Measurements from ENCODE around the gene SLC6A1.

The SLC6A1 gene

DNA sequence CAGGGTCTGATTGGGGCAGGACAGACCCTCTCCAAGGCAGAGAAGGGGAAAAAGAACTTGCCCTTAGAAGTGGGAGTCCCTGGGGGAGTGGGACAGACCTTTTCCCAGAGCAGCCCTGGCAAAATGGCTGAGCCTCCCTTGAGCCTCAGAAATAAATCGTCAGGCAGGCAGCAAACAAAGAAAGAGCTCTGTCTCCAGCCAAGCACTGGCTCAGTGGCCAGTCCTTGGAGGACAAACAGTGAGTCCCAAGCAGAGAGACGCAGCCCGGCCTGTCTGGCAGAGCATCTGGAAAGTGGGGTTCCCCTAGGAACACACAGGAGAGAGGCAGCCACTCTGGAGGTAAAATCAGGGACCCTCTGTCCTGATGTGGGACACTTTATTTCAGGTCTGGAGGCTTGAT lies 1.8 kb downstream of the SLC6A1 start:
- Histone ChIP-seq H3K36me3 (ENCODE audit: control insufficient read depth in 2 of 2, insufficient read depth in 2 of 2, low read length in 2 of 2) (no peaks in the 10 kb centered on the region), H3K9me3 (ENCODE audit: control insufficient read depth in 2 of 2, low read length in 2 of 2) (no peaks in the 10 kb centered on the region), H3K27me3 (ENCODE audit: control insufficient read depth in 1 of 2, insufficient read depth in 2 of 2, low read length in 2 of 2) (peaks cover 34 to 52% of the 10 kb centered on the region in 2 donors), H3K4me3 (ENCODE audit: low read length in 2 of 2) (no peak overlapping the region), H3K27ac (ENCODE audit: low read length) (no peak overlapping the region), H3K9ac (ENCODE audit: low read length in 2 of 2) (no peak overlapping the region), H3K4me1 (ENCODE audit: control insufficient read depth, insufficient read depth, low read length) (peaks cover 11% of the 10 kb centered on the region)

DNA sequence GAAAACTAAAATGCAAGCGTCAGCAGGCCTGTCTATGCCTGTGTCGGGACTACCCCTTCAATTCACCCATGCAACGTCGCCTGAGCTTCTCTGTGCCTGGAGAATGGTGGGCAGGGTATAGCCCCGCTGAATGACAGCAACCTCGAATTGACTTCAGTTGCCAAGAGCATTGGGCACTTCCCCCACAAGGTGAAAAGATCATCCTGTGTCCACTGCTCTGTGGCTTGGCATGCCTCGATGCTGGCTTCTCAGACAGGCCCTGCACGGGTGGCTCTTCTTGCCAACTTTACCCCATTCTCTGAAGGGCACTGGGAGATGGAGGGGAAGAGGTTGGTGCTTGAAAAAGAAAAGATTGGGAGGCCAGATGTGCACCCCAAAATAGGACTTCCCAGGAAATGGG lies 3.3 kb downstream of the SLC6A1 start:
- peaks cover 11% of the 10 kb centered on the region for H3K4me1 ChIP-seq (ENCODE audit: control insufficient read depth, insufficient read depth, low read length)
- no peaks in the 10 kb centered on the region for H3K36me3 ChIP-seq (ENCODE audit: control insufficient read depth in 2 of 2, insufficient read depth in 2 of 2, low read length in 2 of 2)
- peaks cover 40 to 60% of the 10 kb centered on the region in 2 donors for H3K27me3 ChIP-seq (ENCODE audit: control insufficient read depth in 1 of 2, insufficient read depth in 2 of 2, low read length in 2 of 2)
- no peak overlapping the region for H3K4me3 ChIP-seq (ENCODE audit: low read length in 2 of 2)
- H3K9ac ChIP-seq (ENCODE audit: low read length in 2 of 2) = no peak overlapping the region
- H3K9me3 ChIP-seq (ENCODE audit: control insufficient read depth in 2 of 2, low read length in 2 of 2) = no peaks in the 10 kb centered on the region
- H3K27ac ChIP-seq (ENCODE audit: low read length) = no peak overlapping the region

DNA sequence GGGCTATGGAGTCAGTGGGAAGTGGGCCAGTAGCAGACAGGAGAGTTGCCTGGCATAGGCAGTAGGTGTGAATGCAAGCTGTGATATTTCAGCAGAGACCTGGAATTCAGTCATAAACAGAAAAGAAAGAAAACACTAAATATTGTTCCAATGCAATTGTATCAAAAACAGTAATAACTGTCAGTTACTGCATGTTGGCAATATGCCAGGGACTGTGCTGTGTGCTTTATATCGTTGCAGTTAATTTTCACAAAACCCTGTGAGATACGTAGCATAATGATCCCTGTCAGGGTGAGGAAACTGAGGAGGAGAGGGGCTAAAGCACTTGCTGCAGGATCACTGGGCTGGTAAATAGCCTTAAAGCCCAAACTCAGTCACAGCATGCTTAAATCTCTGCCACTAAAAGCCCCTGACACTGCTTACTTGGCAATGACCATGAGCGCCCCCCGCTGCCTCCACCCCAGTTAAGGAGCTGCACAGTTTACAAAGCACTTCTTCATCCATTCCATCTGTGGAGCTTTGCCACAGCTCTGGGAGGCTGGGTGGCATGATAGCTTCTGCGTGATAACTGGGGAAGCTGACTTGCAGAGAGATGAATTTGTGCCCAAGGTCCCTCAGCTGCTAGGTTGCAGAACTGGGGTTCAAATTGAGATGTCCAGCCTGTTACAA lies 3.9 kb downstream of the SLC6A1 start:
- Histone ChIP-seq H3K9ac (ENCODE audit: low read length in 2 of 2) (no peak overlapping the region), H3K27ac (ENCODE audit: low read length) (no peak overlapping the region), H3K4me1 (ENCODE audit: control insufficient read depth, insufficient read depth, low read length) (peaks cover 11% of the 10 kb centered on the region), H3K9me3 (ENCODE audit: control insufficient read depth in 2 of 2, low read length in 2 of 2) (no peaks in the 10 kb centered on the region), H3K36me3 (ENCODE audit: control insufficient read depth in 2 of 2, insufficient read depth in 2 of 2, low read length in 2 of 2) (no peaks in the 10 kb centered on the region), H3K4me3 (ENCODE audit: low read length in 2 of 2) (no peak overlapping the region), H3K27me3 (ENCODE audit: control insufficient read depth in 1 of 2, insufficient read depth in 2 of 2, low read length in 2 of 2) (peaks cover 45 to 61% of the 10 kb centered on the region in 2 donors)

DNA sequence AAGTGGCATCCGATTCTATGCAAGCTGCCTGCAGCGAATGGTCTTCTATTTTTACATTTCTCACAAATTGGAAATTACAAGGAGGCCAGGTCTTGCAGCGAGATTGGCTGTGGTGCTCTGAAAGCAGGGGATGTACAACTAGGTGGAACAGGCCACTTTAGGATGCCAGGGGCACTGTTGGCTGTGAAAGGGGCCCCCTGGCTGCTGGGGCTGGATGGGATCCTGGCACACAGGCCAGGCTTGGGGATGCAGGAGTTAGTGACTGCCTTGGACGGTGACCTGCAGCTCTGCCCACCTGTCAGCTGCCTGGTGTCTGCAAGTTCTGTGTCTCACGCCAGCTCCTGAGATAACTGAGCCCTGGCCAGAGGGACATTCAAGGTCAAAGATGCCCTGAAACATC lies 4.6 kb downstream of the SLC6A1 start:
- no peak overlapping the region for H3K27ac ChIP-seq (ENCODE audit: low read length)
- H3K9ac ChIP-seq (ENCODE audit: low read length in 2 of 2) = no peak overlapping the region
- no peaks in the 10 kb centered on the region for H3K9me3 ChIP-seq (ENCODE audit: control insufficient read depth in 2 of 2, low read length in 2 of 2)
- peaks cover 51 to 58% of the 10 kb centered on the region in 2 donors for H3K27me3 ChIP-seq (ENCODE audit: control insufficient read depth in 1 of 2, insufficient read depth in 2 of 2, low read length in 2 of 2)
- H3K36me3 ChIP-seq (ENCODE audit: control insufficient read depth in 2 of 2, insufficient read depth in 2 of 2, low read length in 2 of 2) = no peaks in the 10 kb centered on the region
- no peak overlapping the region for H3K4me3 ChIP-seq (ENCODE audit: low read length in 2 of 2)
- H3K4me1 ChIP-seq (ENCODE audit: control insufficient read depth, insufficient read depth, low read length) = peaks cover 8% of the 10 kb centered on the region

DNA sequence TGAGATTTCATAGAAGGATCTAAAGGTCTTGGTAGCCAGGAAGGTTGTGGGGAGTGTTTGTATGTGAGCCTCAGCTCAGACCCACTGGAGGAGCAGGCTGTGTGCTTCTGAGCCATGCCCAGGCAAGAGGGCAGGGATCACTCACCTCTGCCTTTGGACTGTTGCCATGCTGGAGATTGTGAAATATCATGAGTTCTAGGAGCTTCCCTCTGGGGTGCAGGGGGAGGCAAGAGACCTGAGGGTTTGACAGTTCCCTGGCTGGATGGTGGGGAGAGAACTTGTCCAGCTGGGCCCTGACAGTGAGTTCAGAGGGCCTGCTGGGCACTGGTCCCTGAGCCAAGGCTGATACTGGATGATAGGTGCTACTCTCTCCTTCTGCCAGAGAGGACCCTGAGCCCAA lies 6.0 kb downstream of the SLC6A1 start:
- Histone ChIP-seq H3K27me3 (ENCODE audit: control insufficient read depth in 1 of 2, insufficient read depth in 2 of 2, low read length in 2 of 2) (peaks cover 46 to 55% of the 10 kb centered on the region in 2 donors), H3K4me1 (ENCODE audit: control insufficient read depth, insufficient read depth, low read length) (peaks cover 3% of the 10 kb centered on the region), H3K4me3 (ENCODE audit: low read length in 2 of 2) (no peak overlapping the region), H3K36me3 (ENCODE audit: control insufficient read depth in 2 of 2, insufficient read depth in 2 of 2, low read length in 2 of 2) (no peaks in the 10 kb centered on the region), H3K27ac (ENCODE audit: low read length) (no peak overlapping the region), H3K9me3 (ENCODE audit: control insufficient read depth in 2 of 2, low read length in 2 of 2) (no peaks in the 10 kb centered on the region), H3K9ac (ENCODE audit: low read length in 2 of 2) (no peak overlapping the region)

DNA sequence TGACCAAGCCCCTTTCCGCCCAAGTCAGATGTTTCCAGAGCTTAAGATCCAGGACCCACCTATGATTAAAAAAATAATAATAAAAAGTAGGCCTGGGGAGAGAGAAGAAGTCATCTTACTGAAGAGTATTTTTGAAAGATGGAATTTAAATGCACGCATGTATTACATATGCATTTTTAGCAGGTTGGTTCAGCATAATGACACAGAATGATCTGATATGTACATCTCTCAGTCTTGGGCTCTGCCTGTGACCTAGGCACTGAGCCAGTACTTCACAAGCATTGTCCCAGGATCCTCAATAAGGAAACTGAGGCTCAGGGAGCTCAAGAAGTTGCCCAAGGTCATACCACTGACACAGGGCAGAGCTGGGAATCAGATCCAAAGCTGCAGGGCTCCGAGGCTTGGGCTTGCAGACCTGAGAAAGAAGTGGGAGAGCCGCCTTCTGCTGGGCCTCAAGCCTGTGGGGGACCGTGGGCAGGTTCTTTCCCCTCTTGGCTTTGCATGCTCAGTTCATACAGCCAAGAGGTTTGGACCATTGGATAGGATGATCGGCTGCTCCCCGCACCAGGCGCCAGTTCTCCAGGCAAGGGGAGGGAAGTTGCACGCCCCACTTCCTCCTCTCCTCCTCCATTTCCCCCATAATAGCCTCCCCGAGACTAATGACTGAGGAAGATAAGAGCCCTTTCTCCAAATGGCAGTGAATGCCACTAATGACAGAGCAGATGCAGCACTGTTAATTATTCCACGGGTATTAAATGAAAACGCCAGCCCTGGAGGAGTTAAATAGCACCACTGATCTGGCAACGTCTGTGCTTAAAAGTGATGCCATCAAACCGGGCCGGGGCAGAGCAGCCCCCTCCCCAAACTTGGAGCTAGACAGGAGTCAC lies 6.9 kb downstream of the SLC6A1 start:
- Histone ChIP-seq H3K4me3 (ENCODE audit: low read length in 2 of 2) (no peak overlapping the region), H3K27me3 (ENCODE audit: control insufficient read depth in 1 of 2, insufficient read depth in 2 of 2, low read length in 2 of 2) (peaks cover 37 to 49% of the 10 kb centered on the region in 2 donors), H3K36me3 (ENCODE audit: control insufficient read depth in 2 of 2, insufficient read depth in 2 of 2, low read length in 2 of 2) (no peaks in the 10 kb centered on the region), H3K9me3 (ENCODE audit: control insufficient read depth in 2 of 2, low read length in 2 of 2) (no peaks in the 10 kb centered on the region), H3K27ac (ENCODE audit: low read length) (no peak overlapping the region), H3K4me1 (ENCODE audit: control insufficient read depth, insufficient read depth, low read length) (no peaks in the 10 kb centered on the region), H3K9ac (ENCODE audit: low read length in 2 of 2) (no peak overlapping the region)

DNA sequence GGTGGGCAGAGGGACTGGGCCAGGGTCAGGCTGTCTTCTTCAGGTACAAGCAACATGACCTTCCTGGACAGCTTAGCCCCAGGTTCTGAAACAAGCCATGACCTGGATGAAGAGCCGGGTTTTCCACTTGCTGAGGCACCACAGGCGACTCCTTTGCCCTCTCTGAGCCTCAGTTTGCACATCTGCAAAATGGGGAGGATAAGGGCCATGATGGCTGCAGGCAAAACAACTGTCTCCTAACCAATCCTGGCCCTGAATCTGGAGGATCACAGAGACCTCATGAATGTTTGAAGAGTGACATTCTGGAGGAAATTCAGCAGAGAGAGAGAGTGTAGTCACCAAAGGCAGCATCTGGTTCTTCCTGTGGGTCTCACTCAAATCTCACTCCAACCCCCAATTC lies 8.0 kb downstream of the SLC6A1 start:
- no peak overlapping the region for H3K27ac ChIP-seq (ENCODE audit: low read length)
- no peaks in the 10 kb centered on the region for H3K36me3 ChIP-seq (ENCODE audit: control insufficient read depth in 2 of 2, insufficient read depth in 2 of 2, low read length in 2 of 2)
- H3K9ac ChIP-seq (ENCODE audit: low read length in 2 of 2) = no peak overlapping the region
- H3K4me1 ChIP-seq (ENCODE audit: control insufficient read depth, insufficient read depth, low read length) = no peaks in the 10 kb centered on the region
- no peaks in the 10 kb centered on the region for H3K9me3 ChIP-seq (ENCODE audit: control insufficient read depth in 2 of 2, low read length in 2 of 2)
- H3K27me3 ChIP-seq (ENCODE audit: control insufficient read depth in 1 of 2, insufficient read depth in 2 of 2, low read length in 2 of 2) = peaks cover 28 to 43% of the 10 kb centered on the region in 2 donors
- no peak overlapping the region for H3K4me3 ChIP-seq (ENCODE audit: low read length in 2 of 2)

DNA sequence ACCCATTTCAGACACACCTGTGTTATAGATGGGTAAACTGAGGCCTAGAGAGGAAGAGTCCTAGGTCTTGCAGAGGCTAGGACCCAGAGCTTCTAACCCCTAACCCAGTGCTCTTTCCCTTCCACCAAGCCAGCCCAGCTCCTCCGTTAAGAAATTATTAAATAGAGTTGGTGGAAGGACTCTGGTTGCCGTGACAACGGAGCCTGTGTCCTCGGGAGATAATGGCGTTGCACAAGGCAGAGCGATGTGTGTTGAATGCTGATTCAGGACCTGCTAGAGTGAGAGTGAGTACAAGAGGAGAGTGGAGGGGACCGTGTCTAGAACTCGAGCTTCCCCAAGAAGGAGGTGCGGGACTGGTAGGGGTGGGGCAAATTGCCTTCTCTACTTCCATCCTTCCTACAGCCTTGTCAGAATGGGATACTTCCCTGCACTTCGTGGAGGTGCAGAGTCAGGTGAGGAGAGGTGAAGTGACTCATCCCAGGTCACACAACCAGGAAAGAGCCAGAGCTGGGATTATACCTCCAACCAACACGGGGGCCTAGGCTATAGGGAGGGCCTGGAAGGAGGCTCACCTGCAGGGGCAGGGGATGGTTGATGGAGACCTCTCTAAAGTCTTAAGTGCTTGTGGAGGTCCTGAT lies 8.6 kb downstream of the SLC6A1 start:
- Histone ChIP-seq H3K9me3 (ENCODE audit: control insufficient read depth in 2 of 2, low read length in 2 of 2) (no peaks in the 10 kb centered on the region), H3K36me3 (ENCODE audit: control insufficient read depth in 2 of 2, insufficient read depth in 2 of 2, low read length in 2 of 2) (no peaks in the 10 kb centered on the region), H3K9ac (ENCODE audit: low read length in 2 of 2) (no peak overlapping the region), H3K4me3 (ENCODE audit: low read length in 2 of 2) (no peak overlapping the region), H3K27ac (ENCODE audit: low read length) (no peak overlapping the region), H3K27me3 (ENCODE audit: control insufficient read depth in 1 of 2, insufficient read depth in 2 of 2, low read length in 2 of 2) (peaks cover 21 to 39% of the 10 kb centered on the region in 2 donors), H3K4me1 (ENCODE audit: control insufficient read depth, insufficient read depth, low read length) (no peaks in the 10 kb centered on the region)

DNA sequence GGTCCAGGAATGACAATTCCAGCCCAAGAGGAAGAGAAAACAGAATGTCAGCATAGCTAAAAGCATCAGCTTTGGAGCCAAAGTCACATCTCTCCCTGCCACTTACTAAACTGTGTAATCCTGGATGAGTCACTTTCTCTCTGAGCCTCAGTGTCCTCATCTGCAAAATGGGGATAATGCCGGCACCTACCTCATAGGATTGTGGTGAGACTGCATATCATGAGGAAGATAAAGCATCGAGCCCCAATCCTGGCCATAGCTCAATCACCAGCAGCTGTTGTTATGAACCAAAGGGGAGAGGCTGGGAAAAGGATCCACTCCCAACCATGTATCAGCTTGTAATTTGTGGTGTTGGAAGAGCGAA lies 9.1 kb downstream of the SLC6A1 start:
- Histone ChIP-seq H3K9me3 (ENCODE audit: control insufficient read depth in 2 of 2, low read length in 2 of 2) (no peaks in the 10 kb centered on the region), H3K9ac (ENCODE audit: low read length in 2 of 2) (no peak overlapping the region), H3K36me3 (ENCODE audit: control insufficient read depth in 2 of 2, insufficient read depth in 2 of 2, low read length in 2 of 2) (no peaks in the 10 kb centered on the region), H3K27ac (ENCODE audit: low read length) (no peak overlapping the region), H3K27me3 (ENCODE audit: control insufficient read depth in 1 of 2, insufficient read depth in 2 of 2, low read length in 2 of 2) (peaks cover 20 to 39% of the 10 kb centered on the region in 2 donors), H3K4me1 (ENCODE audit: control insufficient read depth, insufficient read depth, low read length) (no peaks in the 10 kb centered on the region), H3K4me3 (ENCODE audit: low read length in 2 of 2) (no peak overlapping the region)

DNA sequence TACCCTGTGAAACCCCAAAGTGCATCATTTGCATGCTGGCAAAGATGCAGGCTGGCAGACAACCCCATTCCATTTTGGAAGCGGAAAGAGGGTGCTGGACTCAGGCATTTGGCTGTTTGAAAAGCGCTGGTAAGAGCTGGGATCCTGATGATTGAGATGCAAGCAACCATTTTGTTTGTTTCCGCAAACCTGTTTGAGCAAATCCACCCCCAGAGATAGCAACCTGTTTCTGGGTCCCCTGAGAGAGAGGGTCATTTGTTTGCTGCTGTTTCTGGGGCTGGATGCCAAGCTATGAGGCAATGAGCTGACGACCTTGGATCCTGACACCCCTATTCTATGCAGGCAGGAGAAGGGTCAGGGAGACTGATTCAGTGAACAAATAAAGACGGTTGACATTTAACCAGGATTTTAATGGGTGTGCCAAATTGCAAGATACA lies 9.8 kb downstream of the SLC6A1 start:
- Histone ChIP-seq H3K9ac (ENCODE audit: low read length in 2 of 2) (no peak overlapping the region), H3K9me3 (ENCODE audit: control insufficient read depth in 2 of 2, low read length in 2 of 2) (no peaks in the 10 kb centered on the region), H3K4me3 (ENCODE audit: low read length in 2 of 2) (no peak overlapping the region), H3K4me1 (ENCODE audit: control insufficient read depth, insufficient read depth, low read length) (no peaks in the 10 kb centered on the region), H3K27ac (ENCODE audit: low read length) (no peak overlapping the region), H3K27me3 (ENCODE audit: control insufficient read depth in 1 of 2, insufficient read depth in 2 of 2, low read length in 2 of 2) (peaks cover 20 to 34% of the 10 kb centered on the region in 2 donors), H3K36me3 (ENCODE audit: control insufficient read depth in 2 of 2, insufficient read depth in 2 of 2, low read length in 2 of 2) (no peaks in the 10 kb centered on the region)
